ENCODE data around the gene SPEG.

SPEG gene

GRCh38 chr2:219446101-219446504 is 11.5 kb downstream of the SPEG start:
- DNase-seq: no peak

DNA sequence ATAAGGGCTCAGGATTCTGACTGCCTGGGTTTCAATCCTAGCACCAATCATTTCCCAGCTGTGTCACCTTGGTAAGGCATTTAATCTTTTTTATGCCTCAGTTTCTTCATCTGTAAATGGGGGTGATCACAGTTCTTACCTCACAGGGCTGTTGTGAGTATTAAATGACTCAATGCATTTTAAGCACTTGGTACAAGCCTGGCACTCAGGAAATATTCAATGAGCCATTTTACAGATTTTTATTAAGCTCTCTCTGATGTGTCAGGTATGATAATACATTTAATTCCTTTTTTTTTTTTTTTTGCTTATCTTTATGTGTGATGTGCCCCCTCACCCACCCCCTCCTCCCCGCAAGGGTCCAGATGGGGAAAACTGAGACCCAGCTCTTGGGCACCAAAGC is 12.0 kb downstream of the SPEG start:
- no peak for DNase-seq

GRCh38 chr2:219447242-219448098 is 12.8 kb downstream of the SPEG start:
- DNase-seq: no peak

GRCh38 chr2:219448099-219448775 is 13.6 kb downstream of the SPEG start:
- no peak for DNase-seq

- DNase-seq: no peak
Observed at GRCh38 chr2:219448776-219449341, 14.2 kb downstream of the SPEG start.

DNA sequence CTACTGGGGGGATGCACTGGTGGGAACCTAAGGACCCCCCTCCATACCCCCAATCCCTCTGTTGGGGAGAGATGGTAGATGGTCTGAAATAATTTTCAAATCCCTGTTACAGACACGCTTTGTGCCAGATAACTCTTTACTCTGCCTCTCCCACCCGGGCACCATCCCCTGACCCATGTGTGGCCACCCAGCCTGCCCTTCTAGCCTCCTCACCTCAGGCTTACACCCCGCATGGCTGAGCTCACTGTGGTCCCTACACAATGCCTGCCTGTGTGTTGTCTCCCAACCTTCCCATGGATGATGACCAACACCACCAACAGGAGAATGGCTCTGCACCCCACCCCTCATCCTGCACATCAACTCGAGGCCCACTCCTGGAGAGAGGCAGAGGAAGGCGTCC is 15.0 kb downstream of the SPEG start:
- no peak for DNase-seq

DNA sequence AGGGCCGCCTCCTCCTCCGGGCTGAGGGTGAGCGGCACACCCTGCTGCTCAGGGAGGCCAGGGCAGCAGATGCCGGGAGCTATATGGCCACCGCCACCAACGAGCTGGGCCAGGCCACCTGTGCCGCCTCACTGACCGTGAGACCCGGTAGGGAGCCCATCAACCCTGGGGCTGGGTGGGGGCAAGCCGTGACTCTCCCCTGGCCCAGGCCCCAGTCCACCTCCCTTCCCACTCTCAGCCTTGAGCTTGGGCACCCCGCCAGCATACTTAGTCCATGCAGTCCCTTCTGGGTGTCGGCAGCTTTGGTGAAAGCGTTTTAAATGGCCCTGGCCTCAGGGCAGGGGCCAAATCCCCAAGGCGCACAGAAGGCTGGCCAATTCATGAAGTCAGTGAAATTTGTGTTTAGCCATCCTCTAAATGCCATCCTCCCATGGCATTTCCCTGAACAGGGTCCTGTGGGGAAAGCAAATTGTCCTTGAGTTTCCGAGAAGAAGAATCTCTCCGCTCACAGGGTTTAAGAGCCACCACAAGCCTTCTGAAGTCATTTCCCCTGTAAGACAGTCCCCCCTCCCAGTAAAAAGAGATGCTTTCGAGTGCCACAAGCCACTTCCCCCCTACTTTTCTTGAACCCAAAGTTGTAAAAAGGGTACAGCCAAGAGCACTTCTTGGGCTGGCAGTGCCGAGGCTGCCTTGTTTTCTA is 17.2 kb downstream of the SPEG start:
- no peak for DNase-seq

- DNase-seq: no peak
Observed at GRCh38 chr2:219452361-219453317, 18.0 kb downstream of the SPEG start.

- DNase-seq: no peak
Observed at GRCh38 chr2:219453671-219454590, 19.3 kb downstream of the SPEG start.

DNA sequence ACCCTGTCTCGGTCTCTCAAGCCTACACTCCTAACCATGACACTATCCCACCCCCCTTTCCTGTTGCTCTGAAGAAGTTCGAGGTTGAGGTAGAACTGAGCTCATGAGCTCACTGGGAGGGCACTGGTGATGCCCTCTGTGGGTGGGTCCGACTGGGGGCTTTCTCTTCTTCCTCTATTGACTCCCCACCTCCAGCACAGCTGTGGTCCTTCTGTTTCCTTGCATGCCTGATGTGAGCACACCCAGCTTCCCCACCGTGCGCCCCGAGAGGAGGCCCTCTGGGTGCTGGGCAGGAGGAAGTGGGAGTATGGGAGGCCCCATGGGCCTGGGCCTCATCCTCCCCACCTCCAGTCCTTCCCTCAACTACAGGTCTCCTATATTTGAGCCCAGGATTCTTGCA is 20.9 kb downstream of the SPEG start:
- no peak for DNase-seq

DNA sequence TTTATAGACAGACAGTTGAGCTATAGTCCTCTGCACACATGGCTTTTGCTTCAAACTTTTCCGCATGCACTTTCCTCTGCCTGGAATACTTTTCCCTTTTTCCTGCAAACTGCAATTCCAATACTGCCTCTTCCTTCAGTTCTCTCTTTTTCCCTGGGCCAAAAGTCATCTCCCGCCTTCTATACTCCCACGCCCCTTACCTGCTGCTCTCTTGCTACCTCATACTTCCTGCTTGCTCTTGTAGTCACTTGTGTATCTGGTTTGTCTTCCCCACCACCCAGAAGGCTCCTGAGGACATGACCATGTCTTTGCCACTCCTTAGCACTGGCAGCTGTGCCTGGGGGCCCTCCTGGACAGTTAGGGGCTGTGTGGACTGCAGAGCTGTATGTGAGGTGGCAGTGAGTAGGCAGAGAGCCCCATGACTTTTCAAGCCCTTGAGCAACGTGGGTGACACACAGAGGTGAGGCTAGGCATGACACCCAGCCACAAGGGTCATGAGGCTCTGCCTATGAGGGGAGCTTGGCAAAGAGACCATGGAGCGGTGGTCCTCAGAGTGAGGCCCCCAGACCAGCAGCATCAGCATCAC is 23.2 kb downstream of the SPEG start:
- no peak for DNase-seq

GRCh38 chr2:219458996-219459395 is 24.4 kb downstream of the SPEG start:
- no peak for DNase-seq

DNA sequence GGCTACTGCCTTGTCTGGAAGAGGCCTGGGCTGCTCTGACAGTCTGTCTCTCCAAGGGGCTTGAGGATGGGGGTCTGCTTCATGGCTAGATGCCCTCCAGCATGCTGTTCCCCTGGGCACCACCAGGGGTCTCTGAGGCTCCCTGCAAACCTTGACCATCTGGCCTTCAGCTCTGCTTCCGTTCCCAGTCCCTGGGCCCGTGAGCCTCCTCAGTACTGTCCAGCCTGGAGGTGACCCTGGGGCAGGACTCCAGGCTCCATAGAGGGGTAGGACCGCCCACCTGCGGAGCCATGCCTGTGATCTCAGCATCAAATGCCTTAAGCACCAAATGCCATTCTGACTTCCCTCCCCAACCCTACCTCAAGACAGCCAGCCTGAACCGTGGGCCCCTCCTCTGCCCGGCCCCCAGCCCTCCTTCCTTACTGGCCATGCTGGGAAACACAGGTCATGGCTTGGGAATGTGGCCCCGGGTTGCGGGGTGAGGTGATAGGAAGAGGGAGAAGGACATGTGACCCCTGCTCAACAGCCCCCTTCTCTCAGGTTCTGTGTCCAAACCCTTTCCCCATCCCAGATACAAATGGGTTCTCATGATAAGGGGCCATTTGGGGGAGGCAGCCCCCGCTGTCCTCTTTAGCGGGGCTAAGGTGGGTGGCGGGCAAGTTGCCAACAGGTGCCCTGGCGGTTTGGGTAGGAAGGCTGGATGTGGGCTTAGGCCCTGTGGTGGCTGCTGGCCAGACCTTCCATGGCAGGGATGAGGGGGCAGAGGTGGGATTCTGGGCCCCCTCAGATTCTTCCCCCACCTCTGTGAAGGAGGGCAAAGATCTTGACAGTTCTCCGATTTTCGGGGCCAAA is 25.0 kb downstream of the SPEG start:
- no peak for DNase-seq

DNA sequence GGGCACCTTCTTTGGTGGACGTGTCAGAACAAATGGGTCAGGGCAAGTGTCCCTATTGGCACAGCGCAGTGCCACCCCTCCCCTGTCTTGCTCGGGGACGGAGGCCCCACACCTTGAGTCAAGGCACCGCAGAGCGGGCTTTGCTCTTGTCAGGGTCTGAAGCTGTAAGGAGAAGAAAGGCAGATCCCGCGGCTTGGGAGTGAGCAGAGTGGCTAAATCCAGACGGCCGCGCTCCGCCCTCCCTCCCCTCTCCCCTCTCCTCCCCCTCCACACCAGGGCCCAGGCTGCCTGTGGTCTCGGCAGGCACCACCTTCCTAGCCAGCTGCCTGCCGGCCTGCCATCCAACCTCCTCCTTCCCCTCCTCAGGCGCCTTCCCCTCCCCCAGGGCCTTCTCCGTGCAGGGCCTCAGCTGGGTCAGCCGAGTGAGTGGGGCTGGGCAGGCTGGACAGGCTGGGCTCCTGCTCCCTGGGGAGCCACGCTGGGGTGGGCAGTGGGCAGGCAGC is 25.8 kb downstream of the SPEG start:
- DNase-seq: no peak

- no peak for DNase-seq
Observed at GRCh38 chr2:219461047-219461514, 26.4 kb downstream of the SPEG start.

- DNase-seq: no peak
Observed at GRCh38 chr2:219461669-219462068, 27.0 kb downstream of the SPEG start.

GRCh38 chr2:219462349-219462748 is 27.7 kb downstream of the SPEG start:
- no peak for DNase-seq

- DNase-seq: no peak
Observed at GRCh38 chr2:219464286-219465032, 29.8 kb downstream of the SPEG start.

Measured in NCI-H1048 (cell line).